Panc1 (cell line): ENCODE data around the gene SLC13A1.

Source experiments
- POLR2AphosphoS5 ChIP-seq: IDR thresholded peaks from 2 replicates; pipeline ENCODE4 v1.6.1; 2012; ENCODE audit warnings: mild to moderate bottlenecking, low read depth, low read length, moderate library complexity
- SIN3A ChIP-seq: IDR thresholded peaks from 2 replicates; pipeline ENCODE4 v1.6.1; 2012; ENCODE audit warnings: low read depth, mild to moderate bottlenecking, low read length, moderate library complexity, borderline replicate concordance; ENCODE audit not compliant: insufficient read depth
- TF ChIP-seq, protein P1 (sequence below): fragments of 450-650 bp; IDR thresholded peaks from 2 replicates; pipeline ENCODE4 v1.5.1; 2017; ENCODE audit warnings: mild to moderate bottlenecking

- no peak for TF ChIP-seq POLR2AphosphoS5
- TF ChIP-seq, protein P1, sequence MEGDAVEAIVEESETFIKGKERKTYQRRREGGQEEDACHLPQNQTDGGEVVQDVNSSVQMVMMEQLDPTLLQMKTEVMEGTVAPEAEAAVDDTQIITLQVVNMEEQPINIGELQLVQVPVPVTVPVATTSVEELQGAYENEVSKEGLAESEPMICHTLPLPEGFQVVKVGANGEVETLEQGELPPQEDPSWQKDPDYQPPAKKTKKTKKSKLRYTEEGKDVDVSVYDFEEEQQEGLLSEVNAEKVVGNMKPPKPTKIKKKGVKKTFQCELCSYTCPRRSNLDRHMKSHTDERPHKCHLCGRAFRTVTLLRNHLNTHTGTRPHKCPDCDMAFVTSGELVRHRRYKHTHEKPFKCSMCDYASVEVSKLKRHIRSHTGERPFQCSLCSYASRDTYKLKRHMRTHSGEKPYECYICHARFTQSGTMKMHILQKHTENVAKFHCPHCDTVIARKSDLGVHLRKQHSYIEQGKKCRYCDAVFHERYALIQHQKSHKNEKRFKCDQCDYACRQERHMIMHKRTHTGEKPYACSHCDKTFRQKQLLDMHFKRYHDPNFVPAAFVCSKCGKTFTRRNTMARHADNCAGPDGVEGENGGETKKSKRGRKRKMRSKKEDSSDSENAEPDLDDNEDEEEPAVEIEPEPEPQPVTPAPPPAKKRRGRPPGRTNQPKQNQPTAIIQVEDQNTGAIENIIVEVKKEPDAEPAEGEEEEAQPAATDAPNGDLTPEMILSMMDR: no peak
- TF ChIP-seq SIN3A: no peak
Observed at GRCh38 chr7:123157606-123158005, 42.2 kb downstream of the SLC13A1 start.
